MM.1S (cell line): ENCODE results near the gene KCNMA1.

Source experiments
- EZH2 ChIP-seq: fragments of 300-600 bp; sonication (generic); optimal IDR thresholded peaks from 2 replicates; pipeline ENCODE3; 2017; ENCODE audit warnings: low read depth, mild to moderate bottlenecking, antibody characterized with exemption, low read length, mixed read lengths
- EZH2phosphoT487 ChIP-seq: fragments of 300-600 bp; sonication (generic); IDR thresholded peaks from 2 replicates; pipeline ENCODE4 v1.6.1; 2018; ENCODE audit warnings: antibody characterized with exemption, low read length
- TF ChIP-seq, protein P1 (sequence below): fragments of 300-600 bp; sonication (generic); IDR thresholded peaks from 2 replicates; pipeline ENCODE4 v1.5.1; 2016; ENCODE audit warnings: antibody characterized with exemption, low read length, mixed read lengths

GRCh38 chr10:77386838-77387237, 250.8 kb downstream of the KCNMA1 start:
- TF ChIP-seq, protein P1, sequence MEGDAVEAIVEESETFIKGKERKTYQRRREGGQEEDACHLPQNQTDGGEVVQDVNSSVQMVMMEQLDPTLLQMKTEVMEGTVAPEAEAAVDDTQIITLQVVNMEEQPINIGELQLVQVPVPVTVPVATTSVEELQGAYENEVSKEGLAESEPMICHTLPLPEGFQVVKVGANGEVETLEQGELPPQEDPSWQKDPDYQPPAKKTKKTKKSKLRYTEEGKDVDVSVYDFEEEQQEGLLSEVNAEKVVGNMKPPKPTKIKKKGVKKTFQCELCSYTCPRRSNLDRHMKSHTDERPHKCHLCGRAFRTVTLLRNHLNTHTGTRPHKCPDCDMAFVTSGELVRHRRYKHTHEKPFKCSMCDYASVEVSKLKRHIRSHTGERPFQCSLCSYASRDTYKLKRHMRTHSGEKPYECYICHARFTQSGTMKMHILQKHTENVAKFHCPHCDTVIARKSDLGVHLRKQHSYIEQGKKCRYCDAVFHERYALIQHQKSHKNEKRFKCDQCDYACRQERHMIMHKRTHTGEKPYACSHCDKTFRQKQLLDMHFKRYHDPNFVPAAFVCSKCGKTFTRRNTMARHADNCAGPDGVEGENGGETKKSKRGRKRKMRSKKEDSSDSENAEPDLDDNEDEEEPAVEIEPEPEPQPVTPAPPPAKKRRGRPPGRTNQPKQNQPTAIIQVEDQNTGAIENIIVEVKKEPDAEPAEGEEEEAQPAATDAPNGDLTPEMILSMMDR = no peak
- TF ChIP-seq EZH2 (no peak), EZH2phosphoT487 (no peak)
